Neural progenitor cell (in vitro differentiated cells): Measurements from ENCODE around the gene CELF4. TPM values are rescaled to one million over a fixed set of nuclear protein-coding genes. Genes with fewer than 3 reads are reported as not detected.

Source experiments
- DNase-seq: peaks from one replicate; pipeline ENCODE4 v3.0.0-alpha.2; 2016; ENCODE audit warnings: low spot score
- H2AFZ ChIP-seq: fragments of 200-600 bp; sonication (generic); replicated peaks from 2 replicates; pipeline ENCODE4 v1.6.1; 2016; ENCODE audit warnings: antibody characterized with exemption
- H3F3A ChIP-seq: fragments of 200-600 bp; sonication (generic); 2 replicates; pipeline ENCODE4 v1.6.1; 2016; ENCODE audit warnings: antibody characterized with exemption, low read depth
- H3K27ac ChIP-seq: fragments of 200-600 bp; sonication (generic); 2 replicates; pipeline ENCODE4 v1.5.1; 2016; ENCODE audit warnings: mild to moderate bottlenecking
- H3K27me3 ChIP-seq: fragments of 200-600 bp; sonication (generic); 2 replicates; pipeline ENCODE4 v1.6.1; 2016; ENCODE audit warnings: mild to moderate bottlenecking, moderate library complexity
- H3K36me3 ChIP-seq: fragments of 200-600 bp; sonication (generic); 2 replicates; pipeline ENCODE4 v1.5.1; 2016
- H3K4me1 ChIP-seq: fragments of 200-600 bp; sonication (generic); 2 replicates; pipeline ENCODE4 v1.6.1; 2016; ENCODE audit warnings: mixed run types
- H3K4me2 ChIP-seq: fragments of 200-600 bp; sonication (generic); 2 replicates; pipeline ENCODE4 v1.6.1; 2016
- H3K4me3 ChIP-seq: fragments of 200-600 bp; sonication (generic); 2 replicates; pipeline ENCODE4 v1.5.1; 2016
- H3K79me2 ChIP-seq: fragments of 200-600 bp; sonication (generic); 2 replicates; pipeline ENCODE4 v1.6.1; 2016; ENCODE audit warnings: low read depth
- H3K9ac ChIP-seq: fragments of 200-600 bp; sonication (generic); 2 replicates; pipeline ENCODE4 v1.6.1; 2016
- H3K9me3 ChIP-seq: fragments of 200-600 bp; sonication (generic); 2 replicates; pipeline ENCODE4 v1.5.1; 2016; ENCODE audit warnings: low read depth
- H4K20me1 ChIP-seq: fragments of 200-600 bp; sonication (generic); 2 replicates; pipeline ENCODE4 v1.6.1; 2016; ENCODE audit warnings: low read depth
- H3K27ac Mint-ChIP-seq: 3 replicates; pipeline ENCODE4 v1.8.0; 2021; ENCODE audit warnings: mixed read lengths
- H3K27me3 Mint-ChIP-seq: 2 replicates; pipeline ENCODE4 v1.8.0; 2022; ENCODE audit warnings: low read depth, mild to moderate bottlenecking, inconsistent platforms, moderate library complexity, mixed read lengths; ENCODE audit not compliant: insufficient read depth
- H3K36me3 Mint-ChIP-seq: 3 replicates; pipeline ENCODE4 v1.8.0; 2021; ENCODE audit warnings: mixed read lengths
- H3K4me1 Mint-ChIP-seq: 3 replicates; pipeline ENCODE4 v1.8.0; 2021; ENCODE audit warnings: mixed read lengths
- H3K4me3 Mint-ChIP-seq: 3 replicates; pipeline ENCODE4 v1.8.0; 2021; ENCODE audit warnings: mild to moderate bottlenecking, moderate library complexity, mixed read lengths
- H3K9me3 Mint-ChIP-seq: 3 replicates; pipeline ENCODE4 v1.8.0; 2020; ENCODE audit warnings: mixed read lengths
- CTCF ChIP-seq: fragments of 200-600 bp; sonication (generic); IDR thresholded peaks from 2 replicates; pipeline ENCODE4 v1.5.1; 2017; ENCODE audit warnings: antibody characterized with exemption, mild to moderate bottlenecking
- EZH2 ChIP-seq: fragments of 200-600 bp; sonication (generic); IDR thresholded peaks from 2 replicates; pipeline ENCODE4 v1.6.1; 2017; ENCODE audit warnings: antibody characterized with exemption, mild to moderate bottlenecking, moderate library complexity
- EZH2phosphoT487 ChIP-seq: fragments of 200-600 bp; sonication (generic); IDR thresholded peaks from 2 replicates; pipeline ENCODE4 v1.6.1; 2017; ENCODE audit warnings: antibody characterized with exemption
- total RNA-seq: library from RNA; depleted of rRNA; stranded (reverse); fragments of >200 nt; gene quantifications from 2 replicates; pipeline ENCODE4 v1.2.3, GENCODE V29; 2015; ENCODE audit warnings: low replicate concordance

CELF4 gene
- total RNA-seq, 1 donor from 2014 or later, result 1.8 TPM

DNA sequence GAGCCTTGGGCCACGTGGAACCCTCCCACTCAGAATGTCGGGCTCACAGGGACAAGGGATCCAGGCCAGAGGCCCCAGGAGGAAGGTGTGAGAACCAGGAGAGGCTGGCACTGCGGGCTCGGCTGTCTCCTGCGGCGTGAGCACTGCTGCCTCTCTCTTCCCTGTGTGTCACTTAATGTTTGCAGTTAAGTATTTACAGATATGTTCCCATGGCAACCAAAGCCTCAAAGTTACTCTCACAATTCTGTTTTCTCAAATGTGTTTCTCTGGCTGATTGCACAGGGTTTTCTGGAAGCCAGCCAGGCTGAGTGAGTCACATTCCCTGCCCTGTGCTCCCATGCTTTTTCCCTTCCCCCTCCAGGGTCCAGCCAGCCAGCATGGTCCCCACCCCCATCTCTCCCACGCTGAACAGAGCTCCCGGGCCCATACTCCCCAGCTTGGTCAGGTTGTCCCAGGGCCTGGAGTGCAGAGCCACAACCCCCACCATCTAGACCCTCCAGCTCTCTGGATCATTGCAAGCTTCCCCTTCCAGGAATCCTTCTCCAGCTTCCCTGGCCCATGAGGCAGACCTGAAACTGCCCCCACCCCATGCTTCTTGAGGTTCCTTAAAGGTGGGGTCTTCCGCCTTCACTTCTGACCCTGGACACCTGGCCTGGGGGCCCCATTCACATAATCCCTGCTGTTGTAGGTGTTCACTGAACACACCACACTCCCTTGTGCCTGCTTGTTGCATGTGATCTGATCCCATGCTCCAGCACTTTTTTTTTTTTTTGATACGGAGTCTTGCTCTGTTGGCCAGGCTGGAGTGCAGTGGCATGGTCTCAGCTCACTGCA, 265.9 kb downstream of the CELF4 start:
- no peak for DNase-seq
- H3K27ac Mint-ChIP-seq, result peak overlapping the region; percentile 71
- no peak overlapping the region for H2AFZ ChIP-seq
- TF ChIP-seq EZH2phosphoT487 (no peak), EZH2 (no peak), CTCF (no peak)
- H3K27ac ChIP-seq, result no peak overlapping the region
- no peaks in the 10 kb centered on the region for H3K36me3 Mint-ChIP-seq
- no peaks in the 10 kb centered on the region for H3F3A ChIP-seq
- no peaks in the 10 kb centered on the region for H3K9me3 ChIP-seq
- H3K27me3 Mint-ChIP-seq, result peaks cover 13% of the 10 kb centered on the region
- no peak overlapping the region for H3K4me3 Mint-ChIP-seq
- no peaks in the 10 kb centered on the region for H3K79me2 ChIP-seq
- H3K9me3 Mint-ChIP-seq, result no peaks in the 10 kb centered on the region
- H3K4me2 ChIP-seq, result no peak overlapping the region
- H3K27me3 ChIP-seq, result no peaks in the 10 kb centered on the region
- peaks cover 18% of the 10 kb centered on the region for H3K4me1 ChIP-seq
- no peaks in the 10 kb centered on the region for H3K36me3 ChIP-seq
- no peak overlapping the region for H3K4me3 ChIP-seq
- H3K4me1 Mint-ChIP-seq, result peaks cover 41% of the 10 kb centered on the region
- H4K20me1 ChIP-seq, result no peaks in the 10 kb centered on the region
- no peak overlapping the region for H3K9ac ChIP-seq

DNA sequence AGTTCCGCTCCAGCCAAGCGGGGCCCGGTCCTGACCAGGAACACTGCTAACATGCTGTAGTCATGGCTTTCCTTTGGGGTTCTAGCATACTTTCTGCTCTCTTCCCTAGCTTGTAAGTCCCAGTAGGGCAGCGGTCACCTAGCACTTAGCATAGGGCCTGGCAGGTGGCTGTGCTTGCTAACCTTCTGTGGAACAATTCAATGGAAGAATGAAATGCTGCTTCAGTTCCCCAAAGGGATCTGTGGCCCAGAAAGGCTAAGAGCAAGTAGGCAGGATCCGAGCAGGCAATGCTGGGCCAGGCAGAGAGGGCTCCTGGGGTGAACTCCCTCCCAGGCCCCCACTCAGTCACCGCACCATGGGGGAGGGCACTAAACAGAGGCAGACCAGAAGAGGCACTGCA, 266.8 kb downstream of the CELF4 start:
- Mint-ChIP-seq H3K36me3 (no peaks in the 10 kb centered on the region), H3K4me1 (peaks cover 41% of the 10 kb centered on the region), H3K27ac (peak overlapping the region; percentile 71), H3K4me3 (no peak overlapping the region), H3K9me3 (no peaks in the 10 kb centered on the region), H3K27me3 (peaks cover 10% of the 10 kb centered on the region)
- Histone ChIP-seq H3K9me3 (no peaks in the 10 kb centered on the region), H3K36me3 (no peaks in the 10 kb centered on the region), H4K20me1 (no peaks in the 10 kb centered on the region), H3K79me2 (no peaks in the 10 kb centered on the region), H3F3A (no peaks in the 10 kb centered on the region), H3K4me3 (no peak overlapping the region), H3K4me2 (no peak overlapping the region), H3K27me3 (no peaks in the 10 kb centered on the region), H3K27ac (no peak overlapping the region), H3K4me1 (peaks cover 18% of the 10 kb centered on the region), H3K9ac (no peak overlapping the region), H2AFZ (peak overlapping the region; percentile 17)
- DNase-seq, result no peak
- TF ChIP-seq EZH2phosphoT487 (no peak), CTCF (no peak), EZH2 (no peak)

DNA sequence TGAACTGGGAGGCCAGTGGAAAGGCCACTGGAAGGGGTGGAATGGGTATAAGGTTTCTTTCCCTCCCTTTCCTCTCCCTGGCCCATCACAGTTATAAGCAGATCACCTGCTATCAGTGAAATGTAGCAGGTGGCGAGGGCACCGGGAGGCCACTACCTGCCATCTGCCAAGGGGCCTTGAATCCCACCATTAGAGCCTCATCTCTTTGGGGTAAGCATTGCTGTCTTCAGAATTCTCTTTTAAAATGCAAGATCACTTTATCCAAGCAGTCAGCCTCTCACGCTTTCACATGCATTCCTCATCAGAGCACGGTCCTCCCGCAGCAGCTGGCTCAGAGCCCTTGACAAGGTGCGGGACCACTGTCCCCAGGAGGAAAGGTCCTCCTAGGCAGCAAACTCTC, 268.5 kb downstream of the CELF4 start:
- H3K27me3 Mint-ChIP-seq, result peaks cover 12% of the 10 kb centered on the region
- Histone ChIP-seq H3K9ac (no peak overlapping the region), H3K4me1 (peaks cover 8% of the 10 kb centered on the region), H3K36me3 (no peaks in the 10 kb centered on the region), H3K27ac (no peak overlapping the region), H3K9me3 (no peaks in the 10 kb centered on the region), H2AFZ (no peak overlapping the region), H3K4me2 (no peak overlapping the region), H3F3A (no peaks in the 10 kb centered on the region), H3K79me2 (no peaks in the 10 kb centered on the region), H3K4me3 (no peak overlapping the region), H3K27me3 (no peaks in the 10 kb centered on the region), H4K20me1 (no peaks in the 10 kb centered on the region)
- no peak for DNase-seq
- H3K27ac Mint-ChIP-seq, result no peak overlapping the region
- no peak for TF ChIP-seq CTCF
- TF ChIP-seq EZH2, result no peak
- no peak for TF ChIP-seq EZH2phosphoT487
- no peaks in the 10 kb centered on the region for H3K36me3 Mint-ChIP-seq
- H3K4me3 Mint-ChIP-seq, result no peak overlapping the region
- H3K4me1 Mint-ChIP-seq, result peaks cover 28% of the 10 kb centered on the region
- no peaks in the 10 kb centered on the region for H3K9me3 Mint-ChIP-seq
